HG02884 (cell line): ENCODE data around the gene PDCD1.
"Not testable (repeated sequence)": the region's sequence is repeated elsewhere in the genome, so short reads cannot be mapped to it uniquely, and the experiment has no call there.

Experiments used
- ATAC-seq: cut with Tn5 transposase; IDR thresholded peaks from one replicate; pipeline ENCODE4 v1.9.1; 2021; ENCODE audit warnings: mild to moderate bottlenecking, moderate library complexity; ENCODE audit not compliant: unreplicated experiment

The PDCD1 gene

DNA sequence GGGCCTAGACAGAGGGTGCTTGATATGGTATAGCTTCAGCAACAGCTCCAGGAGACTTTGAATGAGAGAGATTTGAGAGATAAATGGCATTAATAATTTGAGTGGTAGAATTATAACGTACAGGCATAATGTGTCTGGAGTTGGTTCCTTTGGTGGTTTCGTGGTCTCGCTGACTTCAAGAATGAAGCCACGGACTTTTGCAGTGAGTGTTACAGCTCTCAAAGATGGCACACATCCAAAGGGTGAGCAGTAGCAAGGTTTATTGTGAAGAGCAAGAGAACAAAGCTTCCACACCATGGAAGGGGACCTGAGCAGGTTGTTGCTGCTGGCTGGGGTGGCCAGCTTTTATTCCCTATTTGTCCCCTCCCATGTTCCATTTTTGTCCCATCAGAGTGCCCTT lies 23.1 kb downstream of the PDCD1 start:
- no peak for ATAC-seq

DNA sequence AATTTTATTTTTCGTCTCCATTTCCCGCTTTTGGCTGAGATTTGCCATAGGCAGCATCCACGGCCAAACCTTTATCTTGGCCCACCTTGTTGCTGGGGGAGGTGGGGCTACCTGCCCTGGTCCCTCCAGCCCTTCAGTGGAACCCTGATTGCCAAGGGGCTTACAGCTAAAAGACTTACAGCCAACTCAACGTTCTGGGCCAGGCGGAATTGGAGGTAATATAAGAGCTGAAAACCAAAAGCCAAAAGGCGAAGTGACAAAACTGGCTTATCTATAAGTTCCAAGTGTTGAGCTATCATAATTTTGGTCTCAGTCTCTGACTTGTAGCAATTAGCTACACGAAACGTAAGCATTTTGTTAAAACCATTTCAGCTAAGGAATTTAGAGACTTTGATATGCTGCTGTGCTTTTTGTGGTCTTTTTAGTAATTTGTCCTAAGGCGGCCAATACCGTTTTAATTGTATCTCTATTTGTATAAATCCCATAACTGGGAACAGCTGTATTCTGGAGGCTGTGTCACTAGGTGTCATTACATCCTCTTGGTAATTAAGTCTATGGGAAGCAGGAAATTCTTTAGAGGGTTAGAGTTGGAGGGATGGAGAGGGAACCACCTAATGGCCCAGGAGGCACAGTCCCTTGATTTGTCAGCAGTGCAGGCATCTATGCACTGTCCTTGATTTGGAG lies 24.0 kb downstream of the PDCD1 start:
- ATAC-seq, result no peak

DNA sequence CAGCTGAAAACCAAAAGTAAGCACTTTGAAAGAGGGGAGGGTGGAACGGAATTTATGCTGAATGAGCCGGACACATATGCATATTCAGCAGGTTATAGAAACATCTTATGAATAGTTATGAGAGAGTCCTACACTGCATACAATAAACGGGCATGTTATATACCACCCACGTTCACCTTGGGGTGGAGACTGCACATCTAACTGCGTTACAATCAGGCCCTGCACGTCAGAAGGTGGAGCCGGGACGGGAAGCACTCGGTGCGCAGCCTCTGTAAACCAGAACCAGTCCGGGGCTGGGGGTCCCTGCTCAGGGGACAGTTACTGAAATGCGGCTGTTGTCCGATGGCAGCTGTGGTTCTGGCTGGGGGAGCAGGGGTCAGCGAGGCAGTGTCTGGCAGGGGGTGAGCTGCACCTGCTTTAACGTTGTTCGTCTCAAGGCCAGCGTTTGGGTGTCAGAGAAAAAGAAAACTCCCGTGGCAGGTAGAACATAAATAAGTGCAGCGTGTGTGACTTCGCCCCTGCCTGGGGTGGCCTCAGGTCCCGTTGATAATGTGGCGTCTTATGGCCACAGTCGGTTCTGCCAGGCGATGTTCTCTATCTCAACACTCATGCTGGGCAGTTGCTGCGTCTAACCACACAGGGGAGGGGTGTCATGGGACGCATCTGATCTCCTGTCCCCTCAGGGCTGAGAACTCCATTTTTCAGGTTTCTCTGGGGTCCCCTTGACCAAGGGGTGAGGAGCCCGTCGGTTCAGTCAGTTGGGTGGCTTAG lies 24.8 kb downstream of the PDCD1 start:
- ATAC-seq, result not testable (repeated sequence)

DNA sequence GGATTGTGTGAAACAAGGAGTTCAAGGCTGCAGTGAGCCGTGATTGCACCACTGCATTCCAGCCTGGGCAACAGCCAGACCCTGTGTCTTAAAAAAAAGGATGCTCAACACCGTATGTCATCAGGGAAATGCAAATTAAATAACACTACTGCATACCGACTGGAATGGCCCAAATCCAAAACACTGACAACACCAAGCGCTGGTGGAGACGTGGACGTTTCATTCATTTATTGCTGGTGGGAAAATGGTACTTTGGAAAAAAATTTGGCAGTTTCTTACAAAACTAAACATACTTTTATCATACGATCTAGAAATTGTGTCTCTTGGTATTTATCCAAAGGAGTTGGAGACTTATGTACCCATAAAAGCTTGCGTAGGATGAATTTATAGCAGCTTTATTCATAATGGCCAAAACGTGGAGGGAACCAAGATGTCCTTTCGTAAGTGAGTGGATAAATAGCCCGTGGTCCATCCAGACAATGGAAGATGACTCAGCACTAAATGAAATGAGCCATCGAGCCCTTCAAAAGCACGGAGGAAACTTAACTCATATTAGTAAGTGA lies 25.5 kb downstream of the PDCD1 start:
- no peak for ATAC-seq

DNA sequence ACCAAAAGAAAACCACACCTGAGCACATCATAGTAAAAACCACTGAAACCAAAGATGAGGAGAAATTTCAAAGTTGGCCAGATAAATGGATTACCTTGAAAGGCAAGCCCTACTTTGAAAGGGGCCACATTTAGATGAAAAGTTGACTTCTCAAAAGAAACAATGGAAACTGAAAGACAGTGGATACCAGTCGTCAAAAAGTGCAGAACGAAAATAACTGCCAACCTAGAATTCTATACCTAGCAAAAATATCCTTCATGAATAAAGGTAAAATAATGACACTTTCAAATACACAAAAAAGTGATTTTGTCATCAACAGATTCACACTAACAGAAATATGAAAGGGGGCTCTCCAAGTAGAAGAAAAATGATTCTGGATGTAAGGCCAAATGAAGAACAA lies 31.3 kb downstream of the PDCD1 start:
- no peak for ATAC-seq

DNA sequence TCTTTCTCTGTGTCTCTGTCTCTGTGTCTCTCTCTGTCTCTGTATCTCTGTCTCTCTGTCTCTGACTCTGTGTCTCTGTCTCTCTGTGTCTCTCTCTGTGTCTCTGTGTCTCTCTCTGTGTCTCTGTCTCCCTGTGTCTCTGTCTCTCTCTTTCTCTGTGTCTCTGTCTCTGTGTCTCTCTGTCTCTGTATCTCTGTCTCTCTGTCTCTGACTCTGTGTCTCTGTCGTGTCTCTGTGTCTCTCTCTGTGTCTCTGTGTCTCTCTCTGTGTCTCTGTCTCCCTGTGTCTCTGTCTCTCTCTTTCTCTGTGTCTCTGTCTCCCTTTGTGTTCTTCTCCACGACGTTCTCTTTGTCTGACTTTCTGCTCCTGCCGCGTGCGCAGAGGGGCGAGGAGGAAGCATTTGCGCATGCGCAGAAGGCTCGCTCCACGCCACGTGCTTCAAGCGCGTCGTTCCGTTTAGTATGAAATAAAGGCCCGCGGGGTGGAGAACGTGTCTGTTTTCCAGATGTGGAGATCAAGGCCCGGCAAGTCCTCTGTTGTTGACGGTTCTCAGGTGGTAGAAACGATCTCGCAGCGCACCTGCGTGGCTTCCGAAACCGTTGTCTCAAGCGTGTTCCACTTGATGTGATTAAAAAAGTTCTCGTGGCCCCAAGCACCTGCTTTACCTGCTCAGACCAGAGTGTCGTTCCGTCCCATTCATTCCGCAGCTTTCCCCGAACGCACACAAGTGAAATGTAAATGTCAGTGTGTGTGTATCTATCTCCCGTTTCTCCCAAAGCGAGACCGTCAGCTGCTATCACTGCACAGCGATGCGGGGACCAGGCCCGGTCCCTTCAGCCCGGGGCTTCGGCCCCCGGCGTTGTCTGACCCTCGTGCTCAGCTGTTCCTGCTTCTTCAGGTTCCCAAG lies 34.9 kb downstream of the PDCD1 start:
- not testable (repeated sequence) for ATAC-seq

DNA sequence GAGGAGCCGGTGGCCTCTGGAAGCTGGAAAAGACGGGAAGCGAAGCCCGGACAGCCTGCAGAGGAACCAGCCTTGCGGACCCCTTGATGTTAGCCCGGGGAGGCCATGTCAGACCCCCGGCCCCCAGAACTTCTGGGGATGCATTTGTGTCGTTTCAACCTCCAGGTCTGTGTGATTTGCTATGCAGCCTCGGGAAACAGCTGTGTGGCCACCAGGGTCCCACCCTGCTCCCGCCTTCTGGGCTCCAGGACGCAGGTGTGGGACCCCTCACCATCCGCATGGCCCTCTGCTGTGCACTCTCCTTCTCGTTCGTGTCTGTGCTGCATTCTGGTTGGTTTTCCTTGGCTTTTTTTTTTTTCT lies 36.5 kb downstream of the PDCD1 start:
- no peak for ATAC-seq

DNA sequence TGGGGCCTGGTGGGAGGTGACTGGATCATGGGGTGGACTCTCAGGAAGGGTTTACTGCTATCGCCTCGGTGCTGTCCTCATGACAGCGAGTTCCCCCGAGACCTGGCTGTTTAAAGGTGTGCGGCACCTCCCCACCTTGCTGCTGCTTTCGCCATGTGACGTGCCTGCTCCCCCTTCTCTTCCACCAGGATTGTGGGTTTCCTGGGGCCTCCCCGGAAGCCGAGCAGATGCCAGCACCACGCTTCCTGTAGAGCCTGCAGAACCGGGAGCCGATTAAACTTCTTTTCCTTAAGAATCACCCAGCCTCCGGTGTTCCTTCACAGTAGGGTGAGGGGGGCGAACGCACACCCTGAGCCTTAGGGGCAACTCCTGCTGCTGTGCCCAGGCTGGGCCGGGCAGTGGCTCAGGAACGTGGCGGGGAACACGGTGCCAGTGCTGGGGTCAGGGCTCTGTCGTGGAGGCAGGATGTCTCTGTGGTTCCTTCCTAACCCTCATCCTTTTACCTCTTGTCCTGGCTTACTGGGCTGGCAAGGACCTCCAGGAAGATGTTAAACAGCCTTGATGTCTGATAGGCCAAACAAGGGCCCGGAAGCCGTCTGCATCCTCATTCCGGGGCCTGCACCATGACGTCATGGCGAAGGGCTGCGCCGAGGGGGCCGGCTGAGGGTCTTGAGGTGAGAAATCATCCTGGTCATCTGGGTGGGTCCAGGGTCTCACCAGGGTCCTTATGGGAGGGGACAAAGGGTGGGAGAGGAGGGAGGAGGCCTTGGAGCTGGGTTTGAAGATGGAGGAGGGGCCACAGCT lies 37.0 kb downstream of the PDCD1 start:
- no peak for ATAC-seq

DNA sequence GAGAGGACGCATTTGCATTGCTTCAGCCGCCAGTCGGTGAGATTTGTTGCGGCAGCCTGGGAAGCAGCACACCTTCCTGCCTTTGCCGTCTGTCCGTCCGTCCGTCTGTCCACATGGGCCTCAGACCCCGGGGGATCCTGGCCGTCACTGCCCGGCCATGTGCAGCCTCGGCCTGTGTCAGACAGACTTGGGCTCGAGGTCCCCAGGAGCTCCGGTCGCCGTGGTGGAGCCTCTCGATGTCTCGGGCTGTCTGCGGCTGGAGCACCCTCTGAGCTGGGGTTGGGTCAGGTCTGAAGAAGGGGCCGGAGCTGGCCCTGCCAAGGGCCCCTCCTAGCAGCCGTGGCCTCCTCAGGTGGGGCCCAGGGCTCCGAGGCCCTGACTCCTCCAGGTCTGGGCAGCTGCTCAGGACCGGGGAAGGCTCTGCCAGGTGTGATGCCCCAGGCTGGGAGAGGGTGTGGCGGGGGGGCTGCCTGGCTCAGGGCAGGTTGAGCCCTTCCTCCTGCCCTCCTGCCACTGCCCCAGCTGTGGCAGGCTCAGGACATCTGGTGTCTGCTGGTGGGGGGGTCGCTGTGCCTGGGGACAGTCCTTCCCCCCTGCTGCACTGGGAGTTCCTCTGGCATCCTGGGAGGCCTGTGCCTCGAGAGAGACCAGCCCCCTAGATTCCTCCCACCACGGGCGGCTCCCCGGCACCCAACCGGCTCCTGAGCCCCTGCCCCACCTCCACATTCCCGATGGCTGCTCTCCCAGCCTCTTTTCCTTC lies 37.9 kb downstream of the PDCD1 start:
- no peak for ATAC-seq

DNA sequence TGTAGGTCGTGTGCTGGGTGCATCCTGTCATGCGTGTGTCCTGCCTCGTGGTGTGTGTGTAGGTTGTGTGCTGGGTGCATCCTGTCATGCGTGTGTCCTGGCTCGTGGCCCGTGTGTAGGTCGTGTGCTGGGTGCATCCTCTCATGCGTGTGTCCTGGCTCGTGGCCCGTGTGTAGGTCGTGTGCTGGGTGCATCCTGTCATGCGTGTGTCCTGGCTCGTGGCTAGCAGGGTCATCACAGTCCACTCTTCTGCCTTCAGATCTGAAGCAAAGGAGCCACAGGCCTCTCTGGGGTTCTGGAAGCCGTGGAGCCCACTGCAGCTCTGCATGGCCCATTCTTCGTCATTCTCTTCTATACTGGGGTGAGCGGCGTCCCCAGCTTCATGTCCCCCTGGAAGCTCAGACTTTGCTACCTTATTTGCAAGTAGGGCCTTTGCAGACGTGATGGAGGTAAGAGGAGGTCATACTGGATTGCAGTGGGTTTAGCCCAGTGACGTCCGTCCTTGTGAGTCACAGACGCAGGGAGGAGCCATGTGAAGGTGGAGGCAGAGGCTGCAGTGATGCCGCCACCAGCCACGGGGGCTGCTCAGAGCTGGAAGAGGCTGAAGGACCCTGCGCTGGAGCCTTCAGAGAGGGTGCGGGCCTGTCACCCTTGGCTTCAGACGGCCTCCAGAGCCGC lies 38.6 kb downstream of the PDCD1 start:
- not testable (repeated sequence) for ATAC-seq

DNA sequence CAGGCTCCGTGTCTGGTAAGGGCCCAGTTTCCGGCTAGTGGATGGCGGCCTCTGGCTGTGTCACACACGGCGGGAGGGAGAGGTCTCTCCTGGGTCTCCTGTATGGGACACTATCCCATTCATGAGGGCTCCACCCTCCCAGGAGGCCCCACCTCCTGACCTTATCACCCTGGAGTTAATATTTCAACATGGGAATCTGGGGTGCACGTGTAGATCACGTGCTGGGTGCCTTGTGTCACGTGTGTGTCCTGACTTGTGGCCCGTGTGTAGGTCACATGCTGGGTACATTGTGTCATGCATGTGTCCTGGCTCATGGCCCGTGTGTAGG lies 39.8 kb downstream of the PDCD1 start:
- ATAC-seq, result no peak

DNA sequence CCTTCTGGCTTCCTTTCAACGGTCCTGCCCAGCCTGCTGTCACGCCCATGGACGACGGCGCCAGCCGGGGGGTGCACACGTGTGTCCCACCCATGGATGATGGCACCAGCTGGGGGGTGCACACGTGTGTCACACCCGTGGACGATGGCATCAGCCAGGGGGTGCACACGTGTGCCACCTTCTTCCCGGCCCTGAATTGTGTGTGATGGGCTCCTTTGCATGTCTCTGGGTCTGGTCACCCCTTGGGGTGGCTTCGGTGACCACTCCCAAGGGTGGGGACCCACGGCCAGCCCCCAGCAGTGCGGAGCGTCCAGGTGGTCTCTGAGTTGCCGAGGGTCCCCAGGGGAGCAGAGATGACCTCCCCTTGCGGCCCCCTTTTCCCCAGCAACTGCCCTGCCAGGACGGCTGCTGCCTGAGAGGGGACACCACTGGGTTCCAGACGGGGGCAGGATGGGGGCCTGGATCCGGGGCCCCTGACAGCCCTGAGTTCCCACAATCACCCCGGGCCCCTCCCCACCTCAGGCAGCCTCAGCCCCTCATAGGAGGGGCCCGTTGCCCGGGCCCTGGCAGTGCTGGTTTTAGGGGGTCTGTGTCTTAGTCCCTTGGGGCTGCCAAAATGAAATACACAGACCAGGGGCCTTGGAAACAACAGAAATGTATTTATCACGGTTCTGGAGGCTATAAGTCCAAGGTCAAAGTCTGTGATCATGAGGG lies 40.3 kb downstream of the PDCD1 start:
- ATAC-seq, result no peak

DNA sequence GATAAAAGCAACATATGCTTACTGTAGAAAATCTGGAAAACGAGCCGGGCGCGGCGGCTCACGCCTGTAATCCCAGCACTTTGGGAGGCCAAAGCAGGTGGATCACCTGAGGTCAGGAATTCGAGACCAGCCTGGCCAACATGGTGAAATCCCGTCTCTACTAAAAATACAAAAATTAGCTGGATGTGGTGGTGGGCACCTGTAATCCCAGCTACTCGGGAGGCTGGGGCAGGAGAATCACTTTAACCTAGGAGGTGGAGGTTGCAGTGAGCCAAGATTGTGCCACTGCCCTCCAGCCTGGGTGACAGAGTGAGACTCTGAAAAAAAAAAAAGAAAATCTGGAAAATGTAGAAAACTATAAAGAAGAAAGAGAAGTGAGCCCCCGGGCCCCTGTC lies 40.9 kb downstream of the PDCD1 start:
- not testable (repeated sequence) for ATAC-seq

DNA sequence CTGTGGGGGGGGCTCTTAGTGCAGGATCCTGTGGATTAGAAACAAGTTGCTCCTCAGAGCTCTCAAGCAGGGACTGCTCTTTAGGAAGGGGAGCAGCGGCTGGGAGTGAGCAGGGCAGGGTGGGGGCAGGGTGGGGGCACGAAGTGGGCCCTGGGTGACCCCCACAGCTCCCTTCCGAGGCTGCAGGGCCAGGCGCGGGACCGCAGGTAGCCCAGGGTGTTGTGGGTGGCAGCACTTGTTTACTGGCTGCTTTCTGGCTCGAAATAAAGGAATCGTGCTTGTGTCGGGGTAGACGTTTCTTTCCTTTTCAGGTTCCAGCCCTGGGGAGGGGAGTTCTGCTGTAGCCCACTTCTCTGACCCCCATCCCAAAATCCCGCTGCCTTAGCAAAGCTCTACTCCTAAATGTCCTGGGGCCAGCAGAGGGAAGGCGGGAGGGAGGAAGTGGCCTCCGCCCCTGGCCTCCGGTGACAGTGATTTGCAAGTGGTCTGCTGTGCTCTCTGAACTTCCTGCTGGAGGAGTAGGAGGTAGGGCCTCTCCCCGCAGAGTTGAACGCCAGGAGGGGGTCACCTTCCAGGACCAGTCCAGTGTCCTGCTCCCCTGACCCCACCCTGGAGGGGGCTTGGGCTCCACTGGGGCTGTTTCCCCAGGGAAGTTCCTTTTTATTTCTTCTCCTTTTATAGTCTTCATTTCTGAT lies 41.4 kb downstream of the PDCD1 start:
- no peak for ATAC-seq

DNA sequence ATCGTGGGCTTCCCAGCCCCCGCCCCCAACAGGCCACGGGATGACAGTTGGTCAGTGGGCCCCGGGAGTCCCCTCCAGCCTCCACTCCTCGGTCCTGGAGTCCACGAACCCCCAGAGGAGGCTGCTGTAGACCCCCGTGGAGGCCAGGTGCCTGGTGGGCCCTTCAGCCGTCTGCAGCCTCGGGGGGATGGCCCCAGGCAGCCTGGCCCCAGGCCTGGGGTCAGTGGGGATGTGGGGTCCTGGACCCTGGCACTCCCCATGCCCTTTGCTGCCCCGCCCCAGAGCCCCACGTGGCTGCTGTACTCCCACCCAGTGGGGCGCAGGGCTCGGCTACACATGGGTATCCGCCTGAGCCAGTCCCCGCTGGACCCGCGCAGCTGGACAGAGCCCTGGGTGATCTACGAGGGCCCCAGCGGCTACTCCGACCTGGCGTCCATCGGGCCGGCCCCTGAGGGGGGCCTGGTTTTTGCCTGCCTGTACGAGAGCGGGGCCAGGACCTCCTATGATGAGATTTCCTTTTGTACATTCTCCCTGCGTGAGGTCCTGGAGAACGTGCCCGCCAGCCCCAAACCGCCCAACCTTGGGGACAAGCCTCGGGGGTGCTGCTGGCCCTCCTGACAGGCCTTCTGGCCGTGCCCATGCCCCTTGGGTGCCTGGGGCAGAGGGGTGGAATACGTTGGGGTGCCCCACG lies 42.1 kb downstream of the PDCD1 start:
- ATAC-seq, result no peak

DNA sequence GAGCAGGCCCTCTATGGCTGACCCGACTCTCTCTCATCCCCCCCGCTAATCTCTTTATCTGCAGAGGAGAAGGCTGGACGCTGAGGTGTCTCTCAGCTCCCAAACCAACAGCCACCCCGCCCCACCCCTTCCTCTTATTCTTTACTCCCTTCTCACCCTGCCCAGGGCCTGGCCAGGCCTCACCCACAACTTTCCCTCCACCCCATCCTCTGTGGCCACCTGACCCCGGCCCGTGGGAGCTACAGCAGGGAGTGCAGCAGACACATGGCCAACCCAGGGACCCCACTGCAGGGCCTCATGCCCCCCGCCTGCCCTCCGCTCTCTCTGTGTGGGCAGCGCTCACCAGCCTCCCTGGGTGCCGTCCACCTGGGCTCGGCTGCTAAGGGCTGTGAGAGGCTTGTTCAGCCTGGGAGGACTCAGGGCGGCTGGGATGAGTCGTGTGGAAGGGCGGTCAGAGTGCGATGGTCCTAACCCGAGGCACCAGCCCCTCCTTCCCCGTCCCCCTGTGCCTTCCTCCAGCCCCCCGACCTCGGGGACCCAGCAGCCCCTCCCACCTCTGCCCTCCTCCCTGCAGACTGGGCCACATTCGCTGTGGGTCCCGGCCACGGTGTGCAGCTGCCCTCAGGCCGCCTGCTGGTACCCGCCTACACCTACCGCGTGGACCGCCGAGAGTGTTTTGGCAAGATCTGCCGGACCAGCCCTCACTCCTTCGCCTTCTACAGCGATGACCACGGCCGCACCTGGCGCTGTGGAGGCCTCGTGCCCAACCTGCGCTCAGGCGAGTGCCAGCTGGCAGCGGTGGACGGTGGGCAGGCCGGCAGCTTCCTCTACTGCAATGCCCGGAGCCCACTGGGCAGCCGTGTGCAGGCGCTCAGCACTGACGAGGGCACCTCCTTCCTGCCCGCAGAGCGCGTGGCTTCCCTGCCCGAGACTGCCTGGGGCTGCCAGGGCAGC lies 42.9 kb downstream of the PDCD1 start:
- ATAC-seq, result no peak
